Mucosa of stomach (tissue), 1 donor: Measurements from ENCODE around the gene RASA4B.
"Not testable (repeated sequence)": the region's sequence is repeated elsewhere in the genome, so short reads cannot be mapped to it uniquely, and the experiment has no call there.

ENCODE experiments used
- H3K27me3 ChIP-seq: one replicate; pipeline ENCODE4 v1.7.0; 2013; ENCODE audit warnings: mild to moderate bottlenecking, low read length; ENCODE audit not compliant: control insufficient read depth, insufficient read depth
- H3K36me3 ChIP-seq: one replicate; pipeline ENCODE4 v1.7.0; 2013; ENCODE audit warnings: low read length; ENCODE audit not compliant: control insufficient read depth, insufficient read depth
- H3K4me1 ChIP-seq: one replicate; pipeline ENCODE4 v1.7.0; 2013; ENCODE audit warnings: mild to moderate bottlenecking, low read length; ENCODE audit not compliant: control insufficient read depth, insufficient read depth
- H3K4me3 ChIP-seq: one replicate; pipeline ENCODE4 v1.7.0; 2013; ENCODE audit warnings: low read length
- H3K9ac ChIP-seq: one replicate; pipeline ENCODE4 v1.7.0; 2013; ENCODE audit warnings: mild to moderate bottlenecking, low read length, moderate library complexity
- H3K9me3 ChIP-seq: one replicate; pipeline ENCODE4 v1.7.0; 2013; ENCODE audit warnings: mild to moderate bottlenecking, low read length, moderate library complexity; ENCODE audit not compliant: control insufficient read depth
- donor health status: Pancreatic carcinoma.

Gene RASA4B

DNA sequence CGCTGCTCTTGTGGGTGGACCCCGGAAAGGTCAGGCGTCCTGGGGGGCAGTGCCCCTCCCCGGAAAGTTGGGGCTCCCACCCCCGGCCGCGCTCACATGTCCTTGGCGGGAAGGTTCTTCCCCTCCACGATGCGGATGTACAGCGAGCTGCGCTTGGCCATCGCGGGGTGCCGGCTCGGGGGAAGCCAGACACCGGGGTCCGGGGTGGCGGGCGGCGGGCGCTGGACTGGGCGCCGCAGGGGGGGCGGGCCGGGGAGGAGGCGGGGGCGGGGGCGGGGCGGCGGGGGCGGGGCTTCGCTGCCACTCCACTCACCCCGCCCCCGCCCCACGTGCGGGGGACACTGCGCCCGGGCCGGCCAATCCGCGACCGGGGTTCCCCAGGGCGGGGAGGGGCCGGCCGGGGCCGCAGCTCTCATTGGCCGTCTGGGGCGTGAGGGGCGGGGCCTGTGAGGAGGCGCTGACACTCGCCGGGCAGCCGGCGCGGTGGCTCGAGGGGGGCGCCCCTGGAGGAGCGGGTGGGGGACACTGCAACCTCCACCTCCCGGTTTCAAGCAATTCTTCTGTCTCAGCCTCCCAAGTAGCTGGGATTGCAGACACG is at the start of gene RASA4B:
Gene RASA4B, minus strand, starts transcription at position 228 of the 598 bp plus-strand sequence. Its CDS starts 67 bp downstream, at position 161.
- H3K27me3 ChIP-seq, H3K9ac ChIP-seq, H3K4me3 ChIP-seq, H3K4me1 ChIP-seq, H3K36me3 ChIP-seq, H3K9me3 ChIP-seq: not testable (repeated sequence)

GRCh38 chr7:102550808-102551422 is 33.3 kb upstream of the RASA4B start, which contains the start of gene SPDYE2:
Gene SPDYE2, plus strand, starts transcription at chr7:102551226. Its CDS starts 2,030 bp downstream, at chr7:102553256.
- H3K4me1 ChIP-seq, H3K36me3 ChIP-seq, H3K9ac ChIP-seq, H3K27me3 ChIP-seq, H3K9me3 ChIP-seq, H3K4me3 ChIP-seq: not testable (repeated sequence)

DNA sequence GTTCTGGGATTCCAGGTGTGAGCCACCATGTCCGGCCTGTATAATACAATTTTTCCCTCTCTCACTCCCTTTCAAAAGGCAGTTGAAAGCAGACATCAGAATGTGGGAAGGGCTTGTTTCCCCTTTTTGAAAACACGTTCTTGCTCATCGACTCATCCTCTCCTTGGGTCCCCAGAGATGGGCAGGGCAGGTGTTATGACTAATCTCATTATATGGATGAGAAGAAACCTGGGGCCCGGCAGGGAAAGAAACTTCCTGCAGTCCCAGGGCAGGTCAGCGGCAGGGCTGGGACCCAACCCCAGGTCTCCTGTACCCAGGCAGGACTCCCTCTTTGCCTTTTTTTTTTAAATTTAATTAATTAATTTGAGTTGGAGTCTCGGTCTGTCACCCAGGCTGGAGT is 28.8 kb upstream of the RASA4B start:
- H3K9me3 ChIP-seq, H3K36me3 ChIP-seq, H3K9ac ChIP-seq, H3K4me3 ChIP-seq, H3K27me3 ChIP-seq, H3K4me1 ChIP-seq: not testable (repeated sequence)

- H3K27me3 ChIP-seq: not testable (repeated sequence)
Observed at GRCh38 chr7:102545288-102545687, 27.7 kb upstream of the RASA4B start.

GRCh38 chr7:102544372-102544771 is 26.8 kb upstream of the RASA4B start:
- H3K9ac ChIP-seq, H3K4me3 ChIP-seq, H3K9me3 ChIP-seq: not testable (repeated sequence)

More at GRCh38 chr7:102545288-102545687, 27.7 kb upstream of the RASA4B start:
- not testable (repeated sequence) for H3K9me3 ChIP-seq, H3K4me3 ChIP-seq, H3K4me1 ChIP-seq, H3K36me3 ChIP-seq, H3K9ac ChIP-seq

DNA sequence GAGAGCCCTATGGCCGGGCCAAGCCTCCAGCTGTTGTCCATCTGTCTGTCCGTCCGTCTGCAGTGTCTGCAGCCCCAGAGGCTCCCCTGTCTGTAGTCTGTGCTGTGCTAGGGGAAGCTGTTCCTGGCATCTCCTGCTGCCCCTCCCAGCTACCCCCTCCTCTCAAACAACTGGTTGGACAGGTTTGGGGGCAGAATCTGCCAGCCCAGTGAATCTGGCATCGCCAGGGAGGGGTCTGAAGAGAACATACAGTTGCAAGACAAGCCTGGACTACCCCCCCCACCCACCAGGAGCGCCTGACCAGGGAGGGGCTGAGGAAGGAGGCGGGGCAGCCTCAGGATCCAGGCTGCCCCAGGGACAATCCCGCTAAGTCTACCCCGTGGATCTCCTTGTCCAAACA is 26.0 kb upstream of the RASA4B start, which contains the start of gene UPK3BL2:
Gene UPK3BL2, minus strand, starts transcription at position 101 of the 400 bp plus-strand sequence. Its CDS starts 60 bp downstream, at position 41.
- H3K4me1 ChIP-seq, H3K27me3 ChIP-seq: not testable (repeated sequence)

More at GRCh38 chr7:102544372-102544771, 26.8 kb upstream of the RASA4B start:
- not testable (repeated sequence) for H3K4me1 ChIP-seq, H3K36me3 ChIP-seq, H3K27me3 ChIP-seq

DNA sequence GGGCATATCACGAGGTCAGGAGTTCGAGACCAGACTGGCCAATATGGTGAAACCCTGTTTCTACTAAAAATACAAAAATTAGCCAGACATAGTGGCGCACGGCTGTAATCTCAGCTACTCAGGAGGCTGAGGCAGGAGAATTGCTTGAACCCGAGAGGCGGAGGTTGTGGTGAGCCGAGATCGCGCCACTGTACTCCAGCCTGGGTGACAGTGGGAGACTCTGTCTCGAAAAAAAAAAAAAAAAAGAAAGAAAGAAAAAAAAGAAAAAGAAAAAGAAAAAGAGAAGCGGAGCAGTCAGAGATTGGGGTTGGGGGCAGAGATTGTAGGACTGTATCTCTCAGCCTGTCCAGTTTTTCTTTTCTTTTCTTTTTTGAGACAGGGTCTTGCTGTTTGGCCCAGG is 25.2 kb upstream of the RASA4B start:
- H3K9me3 ChIP-seq, H3K4me1 ChIP-seq, H3K4me3 ChIP-seq: not testable (repeated sequence)

More for the DNA sequence above, 26.0 kb upstream of the RASA4B start, which contains the start of gene UPK3BL2:
- not testable (repeated sequence) for H3K4me3 ChIP-seq, H3K36me3 ChIP-seq, H3K9ac ChIP-seq, H3K9me3 ChIP-seq

DNA sequence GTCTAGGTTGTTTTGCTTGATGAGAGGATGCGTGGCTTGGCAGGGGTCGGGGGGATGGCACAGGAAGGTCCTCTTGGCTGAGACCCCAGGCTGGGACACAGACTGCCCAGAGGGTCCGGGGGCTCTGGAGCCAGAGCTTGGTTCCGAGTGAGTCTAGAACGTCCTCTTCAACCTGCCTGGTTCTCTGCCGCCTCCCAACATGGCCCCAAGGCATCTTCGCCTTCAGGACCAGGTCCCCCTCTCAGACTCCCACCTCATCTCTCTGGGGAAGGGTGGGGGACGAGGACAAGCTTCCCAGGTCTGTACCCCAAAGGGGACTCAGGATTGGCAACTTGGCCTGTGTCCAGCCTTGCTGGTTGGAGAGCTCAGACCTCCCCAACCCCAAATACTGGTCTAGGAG is 24.5 kb upstream of the RASA4B start:
- not testable (repeated sequence) for H3K9ac ChIP-seq, H3K4me1 ChIP-seq, H3K9me3 ChIP-seq, H3K36me3 ChIP-seq, H3K27me3 ChIP-seq, H3K4me3 ChIP-seq

More for the DNA sequence above, 25.2 kb upstream of the RASA4B start:
- H3K9ac ChIP-seq, H3K27me3 ChIP-seq, H3K36me3 ChIP-seq: not testable (repeated sequence)

GRCh38 chr7:102540604-102541003 is 23.0 kb upstream of the RASA4B start:
- H3K9ac ChIP-seq, H3K4me1 ChIP-seq, H3K9me3 ChIP-seq, H3K4me3 ChIP-seq, H3K27me3 ChIP-seq, H3K36me3 ChIP-seq: not testable (repeated sequence)

- not testable (repeated sequence) for H3K4me3 ChIP-seq, H3K9ac ChIP-seq, H3K36me3 ChIP-seq, H3K27me3 ChIP-seq, H3K4me1 ChIP-seq, H3K9me3 ChIP-seq
Observed at GRCh38 chr7:102535062-102535615, 17.6 kb upstream of the RASA4B start.

- not testable (repeated sequence) for H3K4me1 ChIP-seq, H3K9me3 ChIP-seq, H3K36me3 ChIP-seq, H3K4me3 ChIP-seq, H3K27me3 ChIP-seq, H3K9ac ChIP-seq
Observed at GRCh38 chr7:102532127-102532526, 14.6 kb upstream of the RASA4B start.

DNA sequence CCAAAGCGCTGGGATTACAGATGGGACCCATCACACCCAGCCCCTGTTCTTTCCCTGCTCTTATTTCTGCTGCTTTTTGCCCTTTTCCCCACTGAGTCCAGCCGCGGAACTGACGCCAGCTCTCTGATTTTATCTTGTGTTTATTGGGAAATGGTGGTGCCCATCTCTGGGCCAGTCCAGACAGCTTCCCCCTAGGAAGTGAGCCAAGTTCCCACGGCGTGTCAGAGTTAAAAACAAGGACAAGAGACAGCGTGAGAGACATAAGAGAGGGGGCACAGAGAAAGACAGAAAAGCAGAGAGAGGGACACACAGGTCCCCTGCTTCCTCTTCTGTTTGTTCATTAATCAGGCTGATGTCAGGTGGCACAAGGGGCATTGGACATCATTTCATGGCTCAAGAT is 14.0 kb upstream of the RASA4B start:
- H3K9ac ChIP-seq, H3K4me3 ChIP-seq, H3K4me1 ChIP-seq, H3K36me3 ChIP-seq, H3K27me3 ChIP-seq, H3K9me3 ChIP-seq: not testable (repeated sequence)
